GM23338 (cell line): ENCODE data around the gene KCNMB2. TPM values are rescaled to one million over a fixed set of nuclear protein-coding genes. Genes with fewer than 3 reads are reported as not detected.

Experiments used
- ATAC-seq: fragments of 200-7000 bp; cut with Tn5 transposase; 3 replicates; pipeline ENCODE4 v1.9.1; 2020
- DNase-seq: peaks from one replicate; pipeline ENCODE4 v3.0.0-alpha.2; 2015; ENCODE audit warnings: low spot score
- H2AFZ ChIP-seq: fragments of 200-600 bp; sonication (generic); 2 replicates; pipeline ENCODE4 v1.8.0; 2016; ENCODE audit warnings: antibody characterized with exemption, mild to moderate bottlenecking, moderate library complexity
- H3F3A ChIP-seq: fragments of 200-600 bp; sonication (generic); replicated peaks from 2 replicates; pipeline ENCODE4 v1.8.0; 2017; ENCODE audit warnings: antibody characterized with exemption, mixed run types, low read depth
- H3K27ac ChIP-seq: fragments of 200-600 bp; sonication (generic); 2 replicates; pipeline ENCODE4 v1.6.1; 2016; ENCODE audit warnings: low read depth
- H3K27me3 ChIP-seq: fragments of 200-600 bp; sonication (generic); 2 replicates; pipeline ENCODE4 v1.8.0; 2016; ENCODE audit warnings: mild to moderate bottlenecking, mixed run types, moderate library complexity; ENCODE audit not compliant: insufficient read depth
- H3K36me3 ChIP-seq: fragments of 200-600 bp; sonication (generic); 2 replicates; pipeline ENCODE4 v1.8.0; 2016; ENCODE audit warnings: mild to moderate bottlenecking; ENCODE audit not compliant: insufficient read depth
- H3K4me1 ChIP-seq: fragments of 200-600 bp; sonication (generic); 2 replicates; pipeline ENCODE4 v1.8.0; 2016; ENCODE audit warnings: mild to moderate bottlenecking, moderate library complexity; ENCODE audit not compliant: insufficient read depth
- H3K4me2 ChIP-seq: fragments of 200-600 bp; sonication (generic); 2 replicates; pipeline ENCODE4 v1.7.1; 2017; ENCODE audit warnings: mixed run types
- H3K4me3 ChIP-seq: fragments of 200-600 bp; sonication (generic); 2 replicates; pipeline ENCODE4 v1.6.1; 2016; ENCODE audit warnings: mixed run types
- H3K79me2 ChIP-seq: fragments of 200-600 bp; sonication (generic); replicated peaks from 2 replicates; pipeline ENCODE4 v1.8.0; 2017; ENCODE audit warnings: mild to moderate bottlenecking; ENCODE audit not compliant: insufficient read depth
- H3K9me2 ChIP-seq: fragments of 200-600 bp; sonication (generic); 2 replicates; pipeline ENCODE4 v1.8.0; 2017; ENCODE audit not compliant: insufficient read depth
- H4K20me1 ChIP-seq: fragments of 200-600 bp; sonication (generic); replicated peaks from 2 replicates; pipeline ENCODE4 v1.8.0; 2017; ENCODE audit warnings: mild to moderate bottlenecking; ENCODE audit not compliant: insufficient read depth
- H3K27ac Mint-ChIP-seq: 2 replicates; pipeline ENCODE4 v1.8.0; 2020; ENCODE audit warnings: inconsistent platforms, mild to moderate bottlenecking, moderate library complexity, mixed read lengths
- H3K27me3 Mint-ChIP-seq: 3 replicates; pipeline ENCODE4 v1.8.0; 2022; ENCODE audit warnings: low read depth, mild to moderate bottlenecking, moderate library complexity, mixed read lengths, inconsistent platforms; ENCODE audit not compliant: insufficient read depth, poor library complexity
- H3K36me3 Mint-ChIP-seq: 3 replicates; pipeline ENCODE4 v1.8.0; 2021; ENCODE audit warnings: low read depth, mild to moderate bottlenecking, inconsistent platforms, moderate library complexity, mixed read lengths
- H3K4me1 Mint-ChIP-seq: 3 replicates; pipeline ENCODE4 v1.8.0; 2020; ENCODE audit warnings: mild to moderate bottlenecking, inconsistent platforms, mixed read lengths
- H3K4me3 Mint-ChIP-seq: 3 replicates; pipeline ENCODE4 v1.8.0; 2021; ENCODE audit warnings: moderate library complexity, mild to moderate bottlenecking, inconsistent platforms, mixed read lengths
- H3K9me3 Mint-ChIP-seq: 3 replicates; pipeline ENCODE4 v1.8.0; 2020; ENCODE audit warnings: moderate library complexity, mild to moderate bottlenecking, inconsistent platforms, mixed read lengths
- CREB1 ChIP-seq: fragments of 250-450 bp; sonication (Bioruptor Pico); IDR thresholded peaks from 2 replicates; pipeline ENCODE4 v1.5.0; 2020; ENCODE audit warnings: low read depth, mild to moderate bottlenecking, moderate library complexity
- CTCF ChIP-seq, 2 experiments: fragments of 200-600 bp in 1 of 2; sonication (generic) in 1 of 2; conservative IDR thresholded peaks; 2 replicates each; pipeline versions ENCODE4 v1.5.1 to v1.6.1; 2016 to 2017; ENCODE audit warnings: antibody characterized with exemption in 2 of 2, low read depth in 2 of 2, mild to moderate bottlenecking in 2 of 2, moderate library complexity in 1 of 2
- ETS1 ChIP-seq: IDR thresholded peaks from 2 replicates; pipeline ENCODE4 v1.6.1; 2016; ENCODE audit warnings: antibody characterized with exemption
- EZH2 ChIP-seq: fragments of 200-600 bp; sonication (generic); IDR thresholded peaks from one replicate; pipeline ENCODE4 v1.8.0; 2017; ENCODE audit warnings: antibody characterized with exemption, mild to moderate bottlenecking, low read depth; ENCODE audit not compliant: unreplicated experiment
- EZH2phosphoT487 ChIP-seq: fragments of 200-600 bp; sonication (generic); IDR thresholded peaks from one replicate; pipeline ENCODE4 v1.8.1; 2018; ENCODE audit warnings: antibody characterized with exemption; ENCODE audit not compliant: unreplicated experiment
- JUNB ChIP-seq: IDR thresholded peaks from one replicate; pipeline ENCODE4 v1.6.1; 2016; ENCODE audit warnings: antibody characterized with exemption; ENCODE audit not compliant: unreplicated experiment
- NANOG ChIP-seq: IDR thresholded peaks from 2 replicates; pipeline ENCODE4 v1.6.1; 2016; ENCODE audit warnings: antibody characterized with exemption, borderline replicate concordance
- POLR2AphosphoS5 ChIP-seq: IDR thresholded peaks from 2 replicates; pipeline ENCODE4 v1.6.1; 2016; ENCODE audit warnings: antibody characterized with exemption, low read depth
- STAT1 ChIP-seq: IDR thresholded peaks from one replicate; pipeline ENCODE4 v1.6.1; 2016; ENCODE audit warnings: antibody characterized with exemption; ENCODE audit not compliant: unreplicated experiment
- ZNF114 ChIP-seq: fragments of 250-450 bp; sonication (Bioruptor Pico); IDR thresholded peaks from 2 replicates; pipeline ENCODE4 v1.5.0; 2020; ENCODE audit warnings: mild to moderate bottlenecking, moderate library complexity
- ZNF331 ChIP-seq: fragments of 250-450 bp; sonication (Bioruptor Pico); IDR thresholded peaks from 2 replicates; pipeline ENCODE4 v1.5.0; 2020; ENCODE audit warnings: low read depth, mild to moderate bottlenecking, moderate library complexity
- polyA plus RNA-seq: library from polyadenylated mRNA; unstranded; fragments of >200 nt; fragmentation: Nextera tagmentation; extraction: Ambion mirVana; gene quantifications from 2 replicates; pipeline ENCODE4 v1.2.1, GENCODE V29; 2016
- total RNA-seq: library from RNA; depleted of rRNA; stranded (reverse); fragments of >200 nt; shearing (Covaris generic); gene quantifications from 2 replicates; pipeline ENCODE4 v1.2.3, GENCODE V29; 2014
- TF ChIP-seq, protein P1 (sequence below): fragments of 250-450 bp; sonication (Bioruptor Pico); IDR thresholded peaks from 2 replicates; pipeline ENCODE4 v1.5.0; 2020; ENCODE audit warnings: mild to moderate bottlenecking, moderate library complexity
- TF ChIP-seq, protein P2 (sequence below): IDR thresholded peaks from one replicate; pipeline ENCODE4 v1.6.1; 2018; ENCODE audit warnings: antibody characterized with exemption; ENCODE audit not compliant: unreplicated experiment

The KCNMB2 gene
- total and polyA plus RNA-seq, 2 experiments from 2014 or later: 0.53 TPM; not detected in 1

GRCh38 chr3:178628037-178628436 is 91.8 kb downstream of the KCNMB2 start:
- H3K36me3 Mint-ChIP-seq: no peaks in the 10 kb centered on the region; the same call in 2 of the 3 replicates
- H3K4me2 ChIP-seq: no peak overlapping the region
- H3K27ac ChIP-seq: no peak overlapping the region
- H3K4me1 Mint-ChIP-seq: peaks cover 6% of the 10 kb centered on the region; the same call in 1 of the 3 replicates
- H3K79me2 ChIP-seq: no peaks in the 10 kb centered on the region
- H3K9me3 Mint-ChIP-seq: peaks cover 9% of the 10 kb centered on the region; the same call in 2 of the 3 replicates
- H3K36me3 ChIP-seq: no peaks in the 10 kb centered on the region
- no peaks in the 10 kb centered on the region for H3K27me3 ChIP-seq
- H4K20me1 ChIP-seq: no peaks in the 10 kb centered on the region
- no peak overlapping the region for H3K27ac Mint-ChIP-seq
- peaks cover 2% of the 10 kb centered on the region for H3K27me3 Mint-ChIP-seq
- no peak overlapping the region for H3K4me3 ChIP-seq
- no peaks in the 10 kb centered on the region; the same call in 1 of the 2 replicates for H3K9me2 ChIP-seq
- H3K4me1 ChIP-seq: no peaks in the 10 kb centered on the region
- no peak overlapping the region for H2AFZ ChIP-seq
- DNase-seq: no peak
- no peak for ATAC-seq
- no peak overlapping the region for H3K4me3 Mint-ChIP-seq
- TF ChIP-seq, protein P1, sequence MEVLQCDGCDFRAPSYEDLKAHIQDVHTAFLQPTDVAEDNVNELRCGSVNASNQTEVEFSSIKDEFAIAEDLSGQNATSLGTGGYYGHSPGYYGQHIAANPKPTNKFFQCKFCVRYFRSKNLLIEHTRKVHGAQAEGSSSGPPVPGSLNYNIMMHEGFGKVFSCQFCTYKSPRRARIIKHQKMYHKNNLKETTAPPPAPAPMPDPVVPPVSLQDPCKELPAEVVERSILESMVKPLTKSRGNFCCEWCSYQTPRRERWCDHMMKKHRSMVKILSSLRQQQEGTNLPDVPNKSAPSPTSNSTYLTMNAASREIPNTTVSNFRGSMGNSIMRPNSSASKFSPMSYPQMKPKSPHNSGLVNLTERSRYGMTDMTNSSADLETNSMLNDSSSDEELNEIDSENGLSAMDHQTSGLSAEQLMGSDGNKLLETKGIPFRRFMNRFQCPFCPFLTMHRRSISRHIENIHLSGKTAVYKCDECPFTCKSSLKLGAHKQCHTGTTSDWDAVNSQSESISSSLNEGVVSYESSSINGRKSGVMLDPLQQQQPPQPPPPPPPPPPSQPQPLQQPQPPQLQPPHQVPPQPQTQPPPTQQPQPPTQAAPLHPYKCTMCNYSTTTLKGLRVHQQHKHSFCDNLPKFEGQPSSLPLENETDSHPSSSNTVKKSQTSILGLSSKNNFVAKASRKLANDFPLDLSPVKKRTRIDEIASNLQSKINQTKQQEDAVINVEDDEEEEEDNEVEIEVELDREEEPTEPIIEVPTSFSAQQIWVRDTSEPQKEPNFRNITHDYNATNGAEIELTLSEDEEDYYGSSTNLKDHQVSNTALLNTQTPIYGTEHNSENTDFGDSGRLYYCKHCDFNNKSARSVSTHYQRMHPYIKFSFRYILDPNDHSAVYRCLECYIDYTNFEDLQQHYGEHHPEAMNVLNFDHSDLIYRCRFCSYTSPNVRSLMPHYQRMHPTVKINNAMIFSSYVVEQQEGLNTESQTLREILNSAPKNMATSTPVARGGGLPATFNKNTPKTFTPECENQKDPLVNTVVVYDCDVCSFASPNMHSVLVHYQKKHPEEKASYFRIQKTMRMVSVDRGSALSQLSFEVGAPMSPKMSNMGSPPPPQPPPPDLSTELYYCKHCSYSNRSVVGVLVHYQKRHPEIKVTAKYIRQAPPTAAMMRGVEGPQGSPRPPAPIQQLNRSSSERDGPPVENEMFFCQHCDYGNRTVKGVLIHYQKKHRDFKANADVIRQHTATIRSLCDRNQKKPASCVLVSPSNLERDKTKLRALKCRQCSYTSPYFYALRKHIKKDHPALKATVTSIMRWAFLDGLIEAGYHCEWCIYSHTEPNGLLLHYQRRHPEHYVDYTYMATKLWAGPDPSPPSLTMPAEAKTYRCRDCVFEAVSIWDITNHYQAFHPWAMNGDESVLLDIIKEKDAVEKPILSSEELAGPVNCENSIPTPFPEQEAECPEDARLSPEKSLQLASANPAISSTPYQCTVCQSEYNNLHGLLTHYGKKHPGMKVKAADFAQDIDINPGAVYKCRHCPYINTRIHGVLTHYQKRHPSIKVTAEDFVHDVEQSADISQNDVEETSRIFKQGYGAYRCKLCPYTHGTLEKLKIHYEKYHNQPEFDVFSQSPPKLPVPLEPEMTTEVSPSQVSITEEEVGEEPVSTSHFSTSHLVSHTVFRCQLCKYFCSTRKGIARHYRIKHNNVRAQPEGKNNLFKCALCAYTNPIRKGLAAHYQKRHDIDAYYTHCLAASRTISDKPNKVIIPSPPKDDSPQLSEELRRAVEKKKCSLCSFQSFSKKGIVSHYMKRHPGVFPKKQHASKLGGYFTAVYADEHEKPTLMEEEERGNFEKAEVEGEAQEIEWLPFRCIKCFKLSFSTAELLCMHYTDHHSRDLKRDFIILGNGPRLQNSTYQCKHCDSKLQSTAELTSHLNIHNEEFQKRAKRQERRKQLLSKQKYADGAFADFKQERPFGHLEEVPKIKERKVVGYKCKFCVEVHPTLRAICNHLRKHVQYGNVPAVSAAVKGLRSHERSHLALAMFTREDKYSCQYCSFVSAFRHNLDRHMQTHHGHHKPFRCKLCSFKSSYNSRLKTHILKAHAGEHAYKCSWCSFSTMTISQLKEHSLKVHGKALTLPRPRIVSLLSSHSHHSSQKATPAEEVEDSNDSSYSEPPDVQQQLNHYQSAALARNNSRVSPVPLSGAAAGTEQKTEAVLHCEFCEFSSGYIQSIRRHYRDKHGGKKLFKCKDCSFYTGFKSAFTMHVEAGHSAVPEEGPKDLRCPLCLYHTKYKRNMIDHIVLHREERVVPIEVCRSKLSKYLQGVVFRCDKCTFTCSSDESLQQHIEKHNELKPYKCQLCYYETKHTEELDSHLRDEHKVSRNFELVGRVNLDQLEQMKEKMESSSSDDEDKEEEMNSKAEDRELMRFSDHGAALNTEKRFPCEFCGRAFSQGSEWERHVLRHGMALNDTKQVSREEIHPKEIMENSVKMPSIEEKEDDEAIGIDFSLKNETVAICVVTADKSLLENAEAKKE (CRISPR knock-in tag): no peak
- no peak for TF ChIP-seq POLR2AphosphoS5
- no peak for TF ChIP-seq ETS1
- TF ChIP-seq, protein P2, sequence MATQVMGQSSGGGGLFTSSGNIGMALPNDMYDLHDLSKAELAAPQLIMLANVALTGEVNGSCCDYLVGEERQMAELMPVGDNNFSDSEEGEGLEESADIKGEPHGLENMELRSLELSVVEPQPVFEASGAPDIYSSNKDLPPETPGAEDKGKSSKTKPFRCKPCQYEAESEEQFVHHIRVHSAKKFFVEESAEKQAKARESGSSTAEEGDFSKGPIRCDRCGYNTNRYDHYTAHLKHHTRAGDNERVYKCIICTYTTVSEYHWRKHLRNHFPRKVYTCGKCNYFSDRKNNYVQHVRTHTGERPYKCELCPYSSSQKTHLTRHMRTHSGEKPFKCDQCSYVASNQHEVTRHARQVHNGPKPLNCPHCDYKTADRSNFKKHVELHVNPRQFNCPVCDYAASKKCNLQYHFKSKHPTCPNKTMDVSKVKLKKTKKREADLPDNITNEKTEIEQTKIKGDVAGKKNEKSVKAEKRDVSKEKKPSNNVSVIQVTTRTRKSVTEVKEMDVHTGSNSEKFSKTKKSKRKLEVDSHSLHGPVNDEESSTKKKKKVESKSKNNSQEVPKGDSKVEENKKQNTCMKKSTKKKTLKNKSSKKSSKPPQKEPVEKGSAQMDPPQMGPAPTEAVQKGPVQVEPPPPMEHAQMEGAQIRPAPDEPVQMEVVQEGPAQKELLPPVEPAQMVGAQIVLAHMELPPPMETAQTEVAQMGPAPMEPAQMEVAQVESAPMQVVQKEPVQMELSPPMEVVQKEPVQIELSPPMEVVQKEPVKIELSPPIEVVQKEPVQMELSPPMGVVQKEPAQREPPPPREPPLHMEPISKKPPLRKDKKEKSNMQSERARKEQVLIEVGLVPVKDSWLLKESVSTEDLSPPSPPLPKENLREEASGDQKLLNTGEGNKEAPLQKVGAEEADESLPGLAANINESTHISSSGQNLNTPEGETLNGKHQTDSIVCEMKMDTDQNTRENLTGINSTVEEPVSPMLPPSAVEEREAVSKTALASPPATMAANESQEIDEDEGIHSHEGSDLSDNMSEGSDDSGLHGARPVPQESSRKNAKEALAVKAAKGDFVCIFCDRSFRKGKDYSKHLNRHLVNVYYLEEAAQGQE: no peak
- no peak for TF ChIP-seq JUNB
- TF ChIP-seq ZNF331 (CRISPR knock-in tag): no peak
- TF ChIP-seq NANOG: no peak
- TF ChIP-seq ZNF114 (CRISPR knock-in tag): no peak
- no peak for TF ChIP-seq EZH2phosphoT487
- TF ChIP-seq EZH2: no peak
- TF ChIP-seq STAT1: no peak
- TF ChIP-seq CTCF (conservative IDR thresholded peaks at IDR 0.05; ENCODE audit: low read depth in 2 of 2): no peak
- no peak for TF ChIP-seq CREB1
- H3F3A ChIP-seq: no peaks in the 10 kb centered on the region
